Measurements from ENCODE around the gene YBX3.

The YBX3 gene

DNA sequence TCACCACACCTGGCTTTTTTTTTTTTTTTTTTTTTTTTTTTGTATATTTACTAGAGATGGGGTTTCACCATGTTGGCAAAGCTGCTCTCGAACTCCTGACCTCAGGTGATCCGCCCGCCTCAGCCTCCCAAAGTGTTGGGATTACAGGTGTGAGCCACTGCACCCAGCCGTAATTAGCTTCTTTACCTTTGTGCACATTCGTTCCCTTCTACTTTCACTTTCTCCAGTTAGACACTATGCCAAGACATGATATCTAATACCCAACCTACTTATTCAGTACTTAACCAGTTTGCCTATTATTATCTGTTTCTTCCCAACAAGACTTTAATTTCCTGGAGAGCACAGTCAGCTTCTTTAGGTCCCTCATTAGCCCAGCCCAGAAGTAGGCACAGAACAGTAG, 54.6 kb downstream of the YBX3 start:
- Histone ChIP-seq H4K91ac (ENCODE audit: low read depth, low read length) (no peak overlapping the region), H2BK12ac (ENCODE audit: low read length) (no peak overlapping the region), H3K9me3 (ENCODE audit: insufficient read depth, low read depth, low read length) (no peaks in the 10 kb centered on the region), H3K27ac (ENCODE audit: low read depth, low read length) (no peak overlapping the region), H3K18ac (ENCODE audit: low read length) (no peak overlapping the region), H4K12ac (ENCODE audit: low read depth, low read length) (no peak overlapping the region), H3K9ac (ENCODE audit: low read length) (no peak overlapping the region), H3K4me3 (ENCODE audit: low read depth, low read length) (no peak overlapping the region), H4K8ac (ENCODE audit: low read depth, low read length) (no peak overlapping the region), H3K79me1 (ENCODE audit: low read length) (no peaks in the 10 kb centered on the region), H3K79me2 (ENCODE audit: control insufficient read depth, insufficient read depth, low read length, poor library complexity) (no peaks in the 10 kb centered on the region), H2AFZ (ENCODE audit: insufficient read depth, low read length, poor library complexity) (no peak overlapping the region), H3K4me1 (ENCODE audit: control insufficient read depth in 1 of 2, insufficient read depth in 2 of 2, low read length in 2 of 2) (peaks cover 0 to 2% of the 10 kb centered on the region in 2 experiments), H2AK5ac (ENCODE audit: low read length) (no peak overlapping the region), H3K27me3 (ENCODE audit: insufficient read depth, low read length) (no peaks in the 10 kb centered on the region), H3K4ac (ENCODE audit: low read depth, low read length) (no peak overlapping the region), H3K4me2 (ENCODE audit: low read length) (no peak overlapping the region), H3K23ac (ENCODE audit: low read length) (no peak overlapping the region), H2BK120ac (ENCODE audit: insufficient read depth, low read length, poor library complexity) (no peak overlapping the region), H3K14ac (ENCODE audit: low read length) (no peak overlapping the region), H2BK5ac (ENCODE audit: low read depth, low read length, poor library complexity) (no peak overlapping the region), H3K36me3 (ENCODE audit: control insufficient read depth in 1 of 2, insufficient read depth in 2 of 2, low read length in 2 of 2) (no peaks in the 10 kb centered on the region)
- WGBS (ENCODE audit: extremely low coverage, insufficient coverage, insufficient read length): no CpG with 5 or more reads among the region's 5 CpGs
- no peak for DNase-seq

DNA sequence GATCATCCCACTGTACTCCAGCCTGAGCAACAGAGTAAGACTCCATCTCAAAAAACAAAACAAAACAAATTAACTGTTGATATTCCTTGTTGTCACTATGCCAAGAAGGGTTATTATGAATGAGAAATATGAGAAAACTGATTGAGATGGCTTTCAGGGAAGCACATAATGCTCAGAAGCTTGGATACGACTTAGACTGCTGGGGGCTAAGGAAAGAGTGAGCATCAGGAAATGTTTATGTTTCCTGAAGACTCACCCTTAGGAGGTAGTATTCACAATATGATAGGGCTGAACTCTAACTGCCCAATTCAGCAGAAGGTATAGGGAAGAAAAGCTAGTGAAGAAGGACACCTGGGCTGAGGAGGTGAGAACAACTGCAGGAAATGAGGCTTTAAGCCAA, 55.5 kb downstream of the YBX3 start:
- H3K4ac ChIP-seq (ENCODE audit: low read depth, low read length): no peak overlapping the region
- H4K12ac ChIP-seq (ENCODE audit: low read depth, low read length): no peak overlapping the region
- no CpG with 5 or more reads among the region's 1 CpG for WGBS (ENCODE audit: extremely low coverage, insufficient coverage, insufficient read length)
- H3K4me3 ChIP-seq (ENCODE audit: low read depth, low read length): no peak overlapping the region
- no peak overlapping the region for H3K23ac ChIP-seq (ENCODE audit: low read length)
- H3K18ac ChIP-seq (ENCODE audit: low read length): no peak overlapping the region
- H3K79me2 ChIP-seq (ENCODE audit: control insufficient read depth, insufficient read depth, low read length, poor library complexity): no peaks in the 10 kb centered on the region
- H4K91ac ChIP-seq (ENCODE audit: low read depth, low read length): no peak overlapping the region
- no peak overlapping the region for H2BK12ac ChIP-seq (ENCODE audit: low read length)
- no peak overlapping the region for H3K4me2 ChIP-seq (ENCODE audit: low read length)
- no peak overlapping the region for H2AK5ac ChIP-seq (ENCODE audit: low read length)
- H2AFZ ChIP-seq (ENCODE audit: insufficient read depth, low read length, poor library complexity): no peak overlapping the region
- no peaks in the 10 kb centered on the region for H3K36me3 ChIP-seq (ENCODE audit: control insufficient read depth in 1 of 2, insufficient read depth in 2 of 2, low read length in 2 of 2)
- no peak overlapping the region for H3K14ac ChIP-seq (ENCODE audit: low read length)
- H4K8ac ChIP-seq (ENCODE audit: low read depth, low read length): no peak overlapping the region
- no peak overlapping the region for H3K27ac ChIP-seq (ENCODE audit: low read depth, low read length)
- no peak overlapping the region for H2BK5ac ChIP-seq (ENCODE audit: low read depth, low read length, poor library complexity)
- H3K4me1 ChIP-seq (ENCODE audit: control insufficient read depth in 1 of 2, insufficient read depth in 2 of 2, low read length in 2 of 2): peaks cover 0 to 2% of the 10 kb centered on the region in 2 experiments
- no peak for DNase-seq
- H3K9me3 ChIP-seq (ENCODE audit: insufficient read depth, low read depth, low read length): no peaks in the 10 kb centered on the region
- H3K9ac ChIP-seq (ENCODE audit: low read length): no peak overlapping the region
- no peaks in the 10 kb centered on the region for H3K27me3 ChIP-seq (ENCODE audit: insufficient read depth, low read length)
- no peaks in the 10 kb centered on the region for H3K79me1 ChIP-seq (ENCODE audit: low read length)
- H2BK120ac ChIP-seq (ENCODE audit: insufficient read depth, low read length, poor library complexity): no peak overlapping the region

DNA sequence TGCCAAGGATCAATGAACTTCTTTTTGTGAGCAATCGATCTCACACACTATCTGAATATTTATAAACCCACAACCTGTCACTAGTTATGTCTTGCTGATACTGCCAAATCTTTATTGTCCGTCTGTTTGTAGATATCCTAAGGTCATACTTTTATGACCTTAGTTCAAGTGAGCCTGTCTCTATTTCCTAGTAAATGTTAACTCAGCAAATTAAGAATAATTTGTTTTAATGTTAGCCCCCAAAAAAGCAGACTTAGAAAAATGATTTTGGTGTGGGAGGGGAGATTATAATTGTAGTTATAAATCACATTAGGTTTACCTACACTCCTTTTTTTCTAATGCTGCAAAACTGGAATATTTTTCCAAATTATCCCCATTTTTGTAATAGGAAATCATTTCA, 58.6 kb downstream of the YBX3 start:
- Histone ChIP-seq H3K79me2 (ENCODE audit: control insufficient read depth, insufficient read depth, low read length, poor library complexity) (no peaks in the 10 kb centered on the region), H2AK5ac (ENCODE audit: low read length) (no peak overlapping the region), H3K9ac (ENCODE audit: low read length) (no peak overlapping the region), H2BK120ac (ENCODE audit: insufficient read depth, low read length, poor library complexity) (no peak overlapping the region), H2BK12ac (ENCODE audit: low read length) (no peak overlapping the region), H3K27ac (ENCODE audit: low read depth, low read length) (no peak overlapping the region), H4K91ac (ENCODE audit: low read depth, low read length) (no peak overlapping the region), H2BK5ac (ENCODE audit: low read depth, low read length, poor library complexity) (no peak overlapping the region), H2AFZ (ENCODE audit: insufficient read depth, low read length, poor library complexity) (no peak overlapping the region), H3K4me1 (ENCODE audit: control insufficient read depth in 1 of 2, insufficient read depth in 2 of 2, low read length in 2 of 2) (peaks cover 0 to 2% of the 10 kb centered on the region in 2 experiments), H3K14ac (ENCODE audit: low read length) (no peak overlapping the region), H3K27me3 (ENCODE audit: insufficient read depth, low read length) (no peaks in the 10 kb centered on the region), H3K23ac (ENCODE audit: low read length) (no peak overlapping the region), H3K9me3 (ENCODE audit: insufficient read depth, low read depth, low read length) (no peaks in the 10 kb centered on the region), H3K4me2 (ENCODE audit: low read length) (no peak overlapping the region), H3K4me3 (ENCODE audit: low read depth, low read length) (no peak overlapping the region), H3K4ac (ENCODE audit: low read depth, low read length) (no peak overlapping the region), H3K79me1 (ENCODE audit: low read length) (no peaks in the 10 kb centered on the region), H3K36me3 (ENCODE audit: control insufficient read depth in 1 of 2, insufficient read depth in 2 of 2, low read length in 2 of 2) (no peaks in the 10 kb centered on the region), H3K18ac (ENCODE audit: low read length) (no peak overlapping the region), H4K8ac (ENCODE audit: low read depth, low read length) (no peak overlapping the region), H4K12ac (ENCODE audit: low read depth, low read length) (no peak overlapping the region)
- DNase-seq: no peak
- WGBS (ENCODE audit: extremely low coverage, insufficient coverage, insufficient read length): no CpG with 5 or more reads among the region's 2 CpGs

DNA sequence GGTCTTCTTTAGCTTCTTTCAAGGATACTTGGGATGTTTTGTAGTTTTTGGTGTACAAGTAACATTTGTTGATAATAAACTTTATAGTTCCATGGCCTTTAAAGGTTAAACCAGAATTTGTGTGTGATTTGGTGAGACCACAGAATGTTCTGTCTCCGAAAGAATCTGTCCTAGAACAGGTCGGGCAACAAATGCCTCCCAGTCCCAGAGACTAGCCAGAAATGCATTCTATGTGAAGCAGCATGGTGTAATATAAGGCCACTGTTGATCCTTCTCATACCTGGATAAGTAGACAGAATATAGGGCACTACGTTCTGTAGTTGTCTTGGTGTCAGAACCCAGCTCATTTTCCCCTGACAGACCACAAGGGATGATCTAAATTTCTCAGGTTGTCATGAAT, 59.3 kb downstream of the YBX3 start:
- Histone ChIP-seq H3K18ac (ENCODE audit: low read length) (no peak overlapping the region), H2BK120ac (ENCODE audit: insufficient read depth, low read length, poor library complexity) (no peak overlapping the region), H3K9me3 (ENCODE audit: insufficient read depth, low read depth, low read length) (no peaks in the 10 kb centered on the region), H4K8ac (ENCODE audit: low read depth, low read length) (no peak overlapping the region), H3K23ac (ENCODE audit: low read length) (no peak overlapping the region), H4K12ac (ENCODE audit: low read depth, low read length) (no peak overlapping the region), H3K14ac (ENCODE audit: low read length) (no peak overlapping the region), H3K4me1 (ENCODE audit: control insufficient read depth in 1 of 2, insufficient read depth in 2 of 2, low read length in 2 of 2) (peaks cover 0 to 2% of the 10 kb centered on the region in 2 experiments), H3K27me3 (ENCODE audit: insufficient read depth, low read length) (no peaks in the 10 kb centered on the region), H2AFZ (ENCODE audit: insufficient read depth, low read length, poor library complexity) (no peak overlapping the region), H3K4ac (ENCODE audit: low read depth, low read length) (no peak overlapping the region), H3K79me1 (ENCODE audit: low read length) (no peaks in the 10 kb centered on the region), H2BK5ac (ENCODE audit: low read depth, low read length, poor library complexity) (no peak overlapping the region), H2BK12ac (ENCODE audit: low read length) (no peak overlapping the region), H2AK5ac (ENCODE audit: low read length) (no peak overlapping the region), H3K4me2 (ENCODE audit: low read length) (no peak overlapping the region), H3K36me3 (ENCODE audit: control insufficient read depth in 1 of 2, insufficient read depth in 2 of 2, low read length in 2 of 2) (no peaks in the 10 kb centered on the region), H4K91ac (ENCODE audit: low read depth, low read length) (no peak overlapping the region), H3K79me2 (ENCODE audit: control insufficient read depth, insufficient read depth, low read length, poor library complexity) (no peaks in the 10 kb centered on the region), H3K9ac (ENCODE audit: low read length) (no peak overlapping the region), H3K4me3 (ENCODE audit: low read depth, low read length) (no peak overlapping the region), H3K27ac (ENCODE audit: low read depth, low read length) (no peak overlapping the region)
- peak; percentile 57 to 84 for DNase-seq
- no CpG with 5 or more reads among the region's 3 CpGs for WGBS (ENCODE audit: extremely low coverage, insufficient coverage, insufficient read length)
